Gastrocnemius medialis (tissue), 4 donors: ENCODE results near the gene KAZN. TPM values are rescaled to one million over a fixed set of nuclear protein-coding genes. Genes with fewer than 3 reads are reported as not detected.

Experiments used
- ATAC-seq, 2 donors: fragments of 150-250 bp; one replicate each; pipeline ENCODE4 v1.9.1; 2016
- DNase-seq, 2 donors: peaks; one replicate each; pipeline ENCODE4 v3.0.0-alpha.2; 2019
- H3K27ac ChIP-seq, 4 donors: fragments of 200-600 bp; sonication (generic); 1 replicate in 1 of 4; 2 replicates in 3 of 4; pipeline ENCODE4 v1.5.1; 2016 to 2018; ENCODE audit warnings: mild to moderate bottlenecking in 2 of 4, moderate library complexity in 1 of 4
- H3K27me3 ChIP-seq, 3 donors: fragments of 200-600 bp; sonication (generic) in 2 of 3; 1 replicate in 1 of 3; 2 replicates in 2 of 3; pipeline versions ENCODE4 v1.5.1 to v1.6.0; 2016 to 2019; ENCODE audit warnings: mild to moderate bottlenecking in 1 of 3, moderate library complexity in 1 of 3
- H3K36me3 ChIP-seq, 2 donors: fragments of 200-600 bp; sonication (generic) in 1 of 2; one replicate each; pipeline ENCODE4 v1.5.1; 2017 to 2018
- H3K4me1 ChIP-seq, 2 donors: fragments of 200-600 bp; sonication (generic) in 1 of 2; one replicate each; pipeline ENCODE4 v1.5.1; 2016 to 2017; ENCODE audit warnings: mild to moderate bottlenecking in 2 of 2
- H3K4me3 ChIP-seq, 4 donors: fragments of 200-600 bp; sonication (generic) in 3 of 4; 1 replicate in 1 of 4; 2 replicates in 3 of 4; pipeline ENCODE4 v1.5.1; 2016 to 2019; ENCODE audit warnings: mild to moderate bottlenecking in 2 of 4
- H3K9me3 ChIP-seq, 3 donors: fragments of 200-600 bp; sonication (generic) in 2 of 3; 1 replicate in 1 of 3; 2 replicates in 2 of 3; pipeline ENCODE4 v1.5.1; 2016 to 2019
- CTCF ChIP-seq, 5 experiments: fragments of 450-650 bp in 3 of 5; fragments of 200-600 bp in 2 of 5; sonication (generic) in 2 of 5; IDR thresholded peaks in 4 of 5; conservative IDR thresholded peaks in 1 of 5; 1 replicate in 4 of 5; 2 replicates in 1 of 5; pipeline ENCODE4 v1.5.1; 2016 to 2019; ENCODE audit warnings: antibody characterized with exemption in 5 of 5, mild to moderate bottlenecking in 3 of 5, moderate library complexity in 3 of 5
- POLR2A ChIP-seq, 2 donors: fragments of 450-650 bp; IDR thresholded peaks; one replicate each; pipeline ENCODE4 v1.6.1; 2017; ENCODE audit warnings: antibody characterized with exemption in 2 of 2, mild to moderate bottlenecking in 2 of 2, moderate library complexity in 2 of 2
- in situ Hi-C, 4 donors: fragments of 200-750 bp; cut with MboI; loops; one replicate each; pipeline versions ENCODE4 v1.15.0 to v1.8.0; 2017; ENCODE audit warnings: low sequenced_read_pairs in 4 of 4
- intact Hi-C: fragments of 100-400 bp; cut with DNase I; formaldehyde crosslinking; loops from one replicate; pipeline ENCODE4 v1.15.1; 2023; ENCODE audit warnings: low total_unique reads
- total RNA-seq, 4 donors: library from RNA; depleted of rRNA; stranded (reverse); fragments of >200 nt; gene quantifications; one replicate each; pipeline versions ENCODE4 v1.1.0 to v1.2.3, GENCODE V29; 2016

Gene KAZN
- total RNA-seq, 4 donors from 2014 or later: 0.05 to 2.2 (median 1.00) TPM

DNA sequence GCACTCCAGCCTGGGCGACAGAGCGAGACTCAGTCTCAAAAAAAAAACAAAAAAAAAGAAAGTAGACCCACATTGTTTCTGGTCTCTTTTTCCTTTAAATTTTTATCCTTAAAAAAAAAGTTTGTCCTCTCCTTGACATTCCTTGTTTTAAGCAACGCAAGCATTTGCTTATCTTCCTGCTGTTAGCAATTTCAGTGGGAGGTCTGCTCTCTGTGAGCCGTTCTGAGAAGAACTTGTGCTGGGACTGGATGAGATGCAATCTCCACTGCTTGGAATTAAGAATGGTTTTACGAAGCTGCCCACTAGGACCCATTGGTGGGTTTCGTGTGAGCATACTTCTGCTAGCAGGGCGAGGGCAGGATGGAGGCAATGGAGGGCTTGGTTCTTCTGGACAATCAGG is 329.9 kb downstream of the KAZN start:
- Histone ChIP-seq H3K4me3 (no peak overlapping the region), H3K36me3 (no peaks in the 10 kb centered on the region), H3K4me1 (peaks cover 0 to 6% of the 10 kb centered on the region in 2 donors), H3K27me3 (peaks cover 15 to 52% (median 35%) of the 10 kb centered on the region in 3 donors), H3K9me3 (no peaks in the 10 kb centered on the region), H3K27ac (no peak overlapping the region)
- intact Hi-C loops: no loop called here
- ATAC-seq (no peak), DNase-seq (no peak)
- TF ChIP-seq POLR2A (IDR thresholded peaks at IDR 0.05) (no peak), CTCF (IDR thresholded peaks at IDR 0.05 in 4 of 5, conservative IDR thresholded peaks at IDR 0.05 in 1 of 5) (no peak)
- in situ Hi-C loops: loop anchor here in 2 of 4 donors (10.0 kb wide), 1 partner anchor 96 kb away; no protein-coding TSS in a partner anchor

DNA sequence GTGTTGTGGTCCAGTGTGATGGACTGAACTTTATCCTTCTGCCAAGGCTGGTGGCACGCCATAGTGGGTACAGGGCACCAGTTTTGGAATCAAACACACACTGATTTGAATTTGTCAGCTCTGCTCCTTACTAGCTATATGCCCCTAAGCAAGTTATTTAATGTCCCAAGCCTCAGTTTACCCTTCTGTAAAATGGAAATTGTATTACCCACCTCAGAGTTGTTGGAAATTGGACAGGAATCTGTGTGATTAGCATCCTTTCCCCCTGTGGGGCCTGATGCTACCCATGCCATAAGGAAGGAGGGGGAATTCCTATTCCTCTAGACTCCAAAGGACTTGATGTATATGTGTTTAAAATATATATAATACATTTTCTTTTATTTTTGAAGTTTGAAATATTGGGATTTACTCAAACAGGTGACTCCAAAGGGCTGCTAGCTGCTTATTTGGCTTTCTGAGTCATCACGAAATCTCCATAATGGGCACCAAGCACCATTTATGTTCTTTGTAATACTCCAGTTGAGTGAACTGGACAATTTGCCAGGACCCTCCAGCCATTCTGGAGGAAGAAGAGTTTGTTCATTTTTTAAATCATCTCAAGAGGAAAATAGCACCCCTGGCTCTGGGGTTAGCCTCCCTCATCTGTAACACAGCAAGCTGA is 330.5 kb downstream of the KAZN start:
- no peaks in the 10 kb centered on the region for H3K9me3 ChIP-seq
- H3K27ac ChIP-seq: no peak overlapping the region
- no peaks in the 10 kb centered on the region for H3K36me3 ChIP-seq
- no peak for ATAC-seq
- intact Hi-C loops: no loop called here
- no peak for DNase-seq
- in situ Hi-C loops: loop anchor here in 2 of 4 donors (10.0 kb wide), 1 partner anchor 96 kb away; no protein-coding TSS in a partner anchor
- peaks cover 0 to 6% of the 10 kb centered on the region in 2 donors for H3K4me1 ChIP-seq
- H3K27me3 ChIP-seq: peaks cover 15 to 52% (median 35%) of the 10 kb centered on the region in 3 donors
- no peak overlapping the region for H3K4me3 ChIP-seq
- TF ChIP-seq CTCF (IDR thresholded peaks at IDR 0.05 in 4 of 5, conservative IDR thresholded peaks at IDR 0.05 in 1 of 5) (no peak), POLR2A (IDR thresholded peaks at IDR 0.05) (no peak)

- intact Hi-C loops: no loop called here
- no peak for ATAC-seq
- Histone ChIP-seq H3K36me3 (no peaks in the 10 kb centered on the region), H3K9me3 (no peaks in the 10 kb centered on the region), H3K27ac (no peak overlapping the region), H3K27me3 (peaks cover 15 to 52% (median 34%) of the 10 kb centered on the region in 3 donors), H3K4me1 (peaks cover 0 to 5% of the 10 kb centered on the region in 2 donors), H3K4me3 (no peak overlapping the region)
- in situ Hi-C loops: loop anchor here in 2 of 4 donors (10.0 kb wide), 1 partner anchor 95 kb away; no protein-coding TSS in a partner anchor
- DNase-seq: no peak
- TF ChIP-seq POLR2A (IDR thresholded peaks at IDR 0.05) (no peak), CTCF (IDR thresholded peaks at IDR 0.05 in 4 of 5, conservative IDR thresholded peaks at IDR 0.05 in 1 of 5) (no peak)
Measured at GRCh38 chr1:14929547-14930246, 331.2 kb downstream of the KAZN start.

DNA sequence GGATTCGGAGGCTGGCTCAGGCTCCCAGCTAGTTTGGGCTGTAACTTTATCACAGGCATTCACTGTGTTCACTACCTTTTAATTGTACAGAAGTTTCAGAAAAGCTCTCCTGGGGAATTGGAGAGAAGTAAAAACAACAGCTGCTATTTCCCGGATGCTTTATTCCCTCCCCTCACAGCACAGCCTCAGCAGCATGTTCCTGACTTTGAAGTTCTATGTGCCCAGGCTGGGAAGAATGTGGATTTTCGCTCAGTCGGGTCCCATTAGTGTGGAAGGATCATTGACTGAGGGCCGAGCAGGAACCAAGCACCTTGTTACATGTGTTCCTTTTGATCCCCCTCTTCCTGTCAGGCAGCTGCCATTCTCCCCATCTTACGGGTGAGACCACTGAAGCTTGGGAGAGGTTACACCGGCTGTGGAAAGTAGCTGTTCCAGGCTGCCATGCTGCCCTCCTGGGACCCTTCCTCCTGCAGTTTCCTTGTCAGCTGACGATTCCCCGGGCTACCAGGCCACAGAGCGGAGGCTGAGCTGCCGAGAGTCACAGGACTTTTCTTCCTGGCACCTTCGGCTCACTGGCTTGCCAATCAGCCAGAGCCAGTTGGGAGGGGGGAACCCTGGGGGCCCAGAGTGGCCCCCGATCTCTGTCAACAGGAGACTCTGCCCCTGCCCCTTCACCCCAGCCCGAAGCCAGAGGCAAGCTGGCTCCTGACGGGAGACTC is 331.9 kb downstream of the KAZN start:
- no peaks in the 10 kb centered on the region for H3K36me3 ChIP-seq
- peaks cover 8 to 48% (median 28%) of the 10 kb centered on the region in 3 donors for H3K27me3 ChIP-seq
- H3K9me3 ChIP-seq: no peaks in the 10 kb centered on the region
- no peak overlapping the region for H3K4me3 ChIP-seq
- in situ Hi-C loops (no loop called here), intact Hi-C loops (no loop called here)
- no peak overlapping the region for H3K27ac ChIP-seq
- ATAC-seq: no peak
- no peaks in the 10 kb centered on the region for H3K4me1 ChIP-seq
- TF ChIP-seq POLR2A (IDR thresholded peaks at IDR 0.05) (no peak), CTCF (IDR thresholded peaks at IDR 0.05 in 4 of 5, conservative IDR thresholded peaks at IDR 0.05 in 1 of 5) (no peak)
- DNase-seq: no peak
